Endothelial cell of hepatic sinusoid (primary cell): ENCODE data around the gene GRID1.

Experiments
- in situ Hi-C: cut with HindIII; loops from 2 replicates; pipeline ENCODE4 v1.10.0; 2017; ENCODE audit warnings: low sequenced_read_pairs

GRID1 gene

DNA sequence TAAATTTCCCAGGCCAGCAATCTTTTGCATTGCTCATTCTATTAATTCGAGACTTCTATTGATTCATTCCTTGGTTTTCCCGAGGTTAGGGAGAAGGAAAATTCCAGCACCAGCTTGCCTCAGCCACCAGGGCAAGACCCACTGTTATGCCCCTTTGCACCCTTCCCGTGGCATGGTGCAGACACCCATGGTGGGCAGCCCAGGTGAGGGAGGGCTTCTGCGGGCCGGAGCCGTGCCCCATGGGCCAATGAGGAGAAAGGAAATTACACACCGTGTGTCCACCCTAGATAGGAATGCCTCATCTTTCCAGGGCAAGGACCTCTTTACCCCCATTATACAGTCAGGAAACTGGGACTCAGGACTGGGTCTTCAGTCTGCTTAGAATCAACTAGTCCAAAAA lies 4.5 kb upstream of the GRID1 start:
- in situ Hi-C loops: no loop called here

DNA sequence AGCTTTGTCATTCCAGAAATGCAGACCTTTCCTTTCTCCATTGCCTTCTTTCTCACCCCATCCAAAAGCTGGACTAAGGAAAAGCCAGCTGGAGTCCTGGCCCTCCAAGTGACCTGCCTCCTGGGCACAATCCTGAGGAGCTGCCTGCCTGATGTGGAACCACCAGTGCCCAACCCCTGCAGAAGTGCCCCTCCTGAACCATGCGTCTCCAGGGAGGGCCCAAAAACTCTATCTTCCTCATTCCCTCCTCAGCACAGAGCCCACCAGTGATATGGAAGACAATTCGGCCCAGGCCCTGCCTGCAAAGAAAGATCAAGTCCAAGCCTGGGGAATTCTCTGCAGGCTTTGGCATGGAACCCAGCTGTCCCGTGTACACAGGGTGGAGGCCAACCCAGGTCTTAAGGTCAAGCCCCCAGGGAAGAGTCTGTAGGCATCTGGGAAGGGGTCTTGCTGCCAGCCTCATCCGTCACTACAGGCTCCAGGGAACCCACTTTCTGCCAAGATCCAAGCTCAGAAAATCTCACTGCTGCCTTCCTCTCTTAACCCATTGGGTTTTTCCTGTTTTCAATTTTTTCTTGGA lies 3.5 kb upstream of the GRID1 start:
- in situ Hi-C loops: no loop called here

DNA sequence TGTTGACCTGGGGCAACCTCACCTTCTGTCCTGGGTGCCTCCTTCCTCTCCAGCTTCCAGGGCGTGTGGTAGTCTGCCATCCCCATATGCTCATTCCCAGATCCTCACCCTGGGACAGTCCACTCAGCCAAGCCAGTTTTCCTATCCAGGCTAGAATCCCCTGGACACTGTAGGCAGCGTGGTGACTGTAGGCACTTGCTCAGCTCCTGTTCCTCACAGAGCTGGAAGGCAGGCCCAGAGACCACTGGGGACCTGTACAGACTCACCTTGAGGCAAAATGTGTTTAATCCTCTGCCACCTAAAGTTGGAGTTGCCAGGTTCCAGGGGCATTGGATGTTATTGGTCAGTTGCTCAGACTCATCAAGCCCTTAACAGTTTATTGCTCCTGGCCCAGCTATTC lies 2.4 kb upstream of the GRID1 start:
- in situ Hi-C loops: no loop called here

DNA sequence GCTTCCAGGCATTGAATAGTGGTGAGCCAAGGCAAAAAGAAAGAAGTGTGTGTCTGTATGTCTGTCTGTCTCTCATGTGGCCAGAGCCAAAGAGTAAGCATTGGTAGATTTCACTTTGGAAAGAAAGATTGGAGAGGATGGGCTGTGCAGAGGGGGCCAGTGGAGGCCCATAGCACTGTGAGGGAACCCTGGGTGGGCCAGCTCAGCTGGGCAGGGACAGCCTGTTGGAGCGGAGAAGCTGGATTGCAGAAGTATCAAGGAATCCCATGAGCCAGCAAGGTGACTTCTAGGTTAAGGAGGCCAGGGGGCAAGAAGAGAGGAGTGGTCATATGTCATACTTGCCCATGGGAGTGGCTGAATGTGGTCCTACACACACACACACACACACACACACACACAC lies 1.5 kb upstream of the GRID1 start:
- in situ Hi-C loops: no loop called here

DNA sequence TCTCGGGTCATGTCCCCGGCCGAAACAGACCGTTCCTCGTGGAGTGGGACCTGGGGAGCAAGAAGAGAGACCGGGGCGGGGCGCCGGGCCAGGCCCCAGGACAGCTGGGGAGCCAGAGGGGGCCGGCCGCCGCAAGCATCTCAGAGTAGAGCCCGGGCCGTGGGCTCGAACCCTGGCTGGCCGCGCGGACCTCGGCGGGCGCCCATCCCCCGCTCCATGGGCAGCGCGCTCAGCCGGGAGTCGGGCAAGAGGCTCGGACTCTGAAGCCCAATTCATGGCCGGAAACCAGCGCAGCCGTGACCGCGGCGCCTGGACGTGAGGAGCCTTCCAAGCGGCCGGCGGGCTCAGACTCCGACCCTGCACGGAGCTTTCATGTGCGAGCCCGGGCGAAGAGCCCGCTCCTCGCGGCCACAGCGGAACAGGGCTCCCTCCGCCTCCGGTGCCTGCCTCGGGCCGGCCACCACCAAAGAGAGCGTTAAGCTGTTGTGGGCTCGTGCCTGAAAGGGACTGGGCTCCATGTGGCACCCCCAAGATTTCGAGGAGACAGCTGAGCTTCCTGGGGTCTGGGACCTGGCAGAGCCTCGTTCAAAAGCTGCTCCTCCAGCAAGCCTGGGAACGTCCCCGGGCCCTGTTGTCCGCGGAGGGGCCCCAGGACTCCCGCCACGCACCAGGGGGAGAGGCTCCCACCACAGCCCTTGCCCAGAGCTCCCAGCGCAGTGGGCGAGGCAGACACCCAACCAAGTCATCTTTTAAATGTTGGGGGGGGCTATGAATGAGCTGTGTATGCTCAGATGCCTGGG lies 757 bp upstream of the GRID1 start:
- in situ Hi-C loops: no loop called here

DNA sequence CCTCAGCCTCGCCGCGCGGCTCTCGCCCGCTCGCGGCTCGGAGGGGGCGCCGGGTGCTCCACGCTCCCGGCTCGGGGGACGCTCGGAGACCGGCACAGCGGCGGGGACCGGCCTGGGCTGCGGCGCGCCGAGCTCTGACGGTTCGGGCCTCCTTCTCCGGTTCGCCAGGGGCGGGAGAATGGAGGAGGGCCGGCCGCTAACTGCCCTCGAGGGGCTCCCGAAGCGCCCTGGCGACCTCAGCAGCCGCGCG lies 232 bp upstream of the GRID1 start:
- in situ Hi-C loops: no loop called here

DNA sequence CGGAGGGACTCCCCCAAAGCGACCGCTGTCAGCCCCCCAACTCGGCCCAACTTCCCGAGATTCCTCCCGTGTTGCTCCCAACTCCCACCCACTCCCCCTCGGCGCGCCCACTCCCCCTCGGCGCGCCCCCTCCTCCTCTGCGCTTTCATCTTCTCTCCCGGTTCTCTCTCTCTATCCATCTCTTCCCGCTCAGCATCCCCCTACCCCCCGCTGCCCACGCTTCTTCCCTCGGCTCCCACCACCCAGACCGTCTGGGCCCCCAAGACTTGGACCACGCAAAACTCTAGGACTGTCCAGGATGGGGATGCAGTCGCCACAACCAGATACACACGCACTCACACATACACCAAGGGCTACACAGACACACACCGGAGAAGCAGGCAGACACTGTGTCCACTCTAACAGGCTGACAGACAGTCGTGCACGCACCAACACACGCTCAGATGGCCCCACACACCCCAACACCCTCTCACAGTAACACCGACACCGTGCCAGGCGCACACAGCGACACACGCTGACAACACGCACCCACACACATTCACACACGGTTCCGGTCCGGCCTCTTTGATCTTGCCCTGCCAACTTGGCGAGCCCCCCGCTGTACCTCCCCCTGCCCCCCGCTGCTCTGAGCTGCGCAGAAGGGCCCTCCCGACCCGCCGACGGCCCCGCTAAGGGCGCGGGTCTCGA lies 1.1 kb downstream of the GRID1 start:
- in situ Hi-C loops: no loop called here

DNA sequence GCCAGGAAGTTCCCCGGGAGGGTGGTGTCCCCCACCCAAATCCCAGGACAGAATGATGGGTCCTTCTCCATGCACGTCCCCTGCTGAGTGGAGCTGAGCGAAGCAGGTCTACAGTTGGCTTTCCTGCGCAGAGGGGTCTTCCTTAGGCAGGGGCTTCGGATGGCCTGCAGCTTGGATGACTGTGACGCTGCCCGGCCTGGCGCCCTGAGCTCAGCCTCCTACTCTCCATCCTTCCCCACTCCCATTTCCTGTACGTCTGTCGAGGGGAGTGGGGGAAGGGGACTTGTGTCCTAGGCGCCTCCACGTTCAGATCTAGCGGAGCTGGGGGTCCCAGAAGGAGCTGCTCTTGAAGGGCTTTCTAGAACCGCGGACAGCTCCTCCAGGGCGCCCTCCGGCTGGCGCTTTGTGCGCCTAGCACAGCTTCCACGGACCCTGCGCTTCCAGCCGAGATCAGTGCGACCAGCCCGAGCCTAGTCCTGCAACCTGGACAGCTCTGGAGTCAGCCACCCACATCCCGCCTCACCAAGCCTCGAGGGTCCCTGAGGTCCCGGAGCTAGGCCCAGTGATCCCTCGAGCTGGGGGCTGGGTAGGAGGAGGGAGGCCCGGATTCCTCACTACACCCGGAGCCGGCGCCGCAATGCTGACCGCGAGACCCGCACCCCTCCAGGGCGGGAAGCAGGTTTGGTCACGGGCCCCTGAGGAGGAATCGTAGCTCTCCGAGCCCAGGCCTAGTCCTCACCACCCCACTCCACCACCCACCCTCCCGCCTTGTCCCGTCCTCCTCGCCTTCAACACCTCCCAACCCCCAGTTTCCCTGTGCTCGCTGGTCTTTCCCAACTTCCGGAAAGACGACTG lies 1.9 kb downstream of the GRID1 start:
- in situ Hi-C loops: no loop called here

DNA sequence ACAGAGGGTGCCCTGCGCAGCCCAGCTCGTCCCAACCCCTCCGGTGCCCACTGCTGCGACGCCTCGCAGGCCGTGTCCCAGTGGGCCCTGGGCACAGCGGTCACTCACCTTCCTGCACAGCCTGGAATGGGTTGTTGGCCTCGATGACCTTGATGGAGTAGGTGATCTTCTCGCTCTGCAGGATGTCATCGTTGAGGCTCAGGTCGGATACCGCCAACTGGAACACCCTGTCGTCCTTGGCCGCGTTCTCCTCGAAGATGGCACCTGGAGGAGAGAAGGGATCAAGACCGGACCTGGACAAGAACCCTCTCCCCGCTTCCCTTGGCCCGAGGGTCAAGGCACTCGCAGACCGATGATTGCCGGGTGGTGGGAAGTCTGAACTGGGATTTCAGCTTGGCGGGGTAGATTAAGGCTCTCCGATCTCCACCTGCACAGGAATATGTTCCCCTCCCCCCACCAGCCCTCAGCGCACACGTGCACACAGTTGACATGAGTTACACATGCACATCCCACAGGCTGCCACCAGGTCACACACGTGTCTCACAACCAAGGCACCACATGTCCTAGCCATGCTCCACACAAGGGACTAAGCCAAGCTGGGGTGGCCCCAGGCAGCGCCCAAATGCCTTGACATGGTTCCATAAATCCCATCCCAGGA lies 2.6 kb downstream of the GRID1 start:
- in situ Hi-C loops: no loop called here

DNA sequence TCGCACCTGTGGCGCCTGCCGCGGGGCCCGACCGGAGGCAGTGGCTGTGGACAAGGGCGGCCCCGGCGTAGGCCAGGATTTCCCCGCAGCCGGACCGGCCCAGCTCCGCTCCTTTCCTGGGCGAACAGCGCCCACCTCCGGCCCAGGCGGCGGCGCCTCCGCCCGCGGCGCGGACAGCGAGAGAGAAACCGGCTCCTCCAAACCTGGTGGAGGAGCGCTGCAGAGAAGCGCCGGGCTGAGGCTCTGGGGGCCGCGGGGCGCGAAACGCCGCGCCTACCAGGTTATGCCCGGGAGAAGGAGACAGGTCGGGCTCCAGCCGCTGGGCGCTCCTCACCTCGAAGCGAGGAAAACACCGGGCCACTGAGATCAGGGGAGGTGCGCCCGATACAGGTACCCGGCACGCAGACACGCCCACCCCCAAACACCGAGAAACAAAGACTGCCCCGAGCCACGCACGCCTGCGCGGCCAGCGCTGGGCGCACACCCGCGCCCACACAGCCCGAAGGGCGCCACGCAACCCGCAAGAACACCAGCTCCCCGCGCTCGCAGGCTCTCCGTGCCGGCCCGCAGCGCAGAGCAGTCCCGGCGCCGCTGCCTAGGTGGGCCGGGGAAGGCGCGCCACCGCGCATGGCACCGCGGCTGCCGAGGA lies 3.3 kb downstream of the GRID1 start:
- in situ Hi-C loops: no loop called here

DNA sequence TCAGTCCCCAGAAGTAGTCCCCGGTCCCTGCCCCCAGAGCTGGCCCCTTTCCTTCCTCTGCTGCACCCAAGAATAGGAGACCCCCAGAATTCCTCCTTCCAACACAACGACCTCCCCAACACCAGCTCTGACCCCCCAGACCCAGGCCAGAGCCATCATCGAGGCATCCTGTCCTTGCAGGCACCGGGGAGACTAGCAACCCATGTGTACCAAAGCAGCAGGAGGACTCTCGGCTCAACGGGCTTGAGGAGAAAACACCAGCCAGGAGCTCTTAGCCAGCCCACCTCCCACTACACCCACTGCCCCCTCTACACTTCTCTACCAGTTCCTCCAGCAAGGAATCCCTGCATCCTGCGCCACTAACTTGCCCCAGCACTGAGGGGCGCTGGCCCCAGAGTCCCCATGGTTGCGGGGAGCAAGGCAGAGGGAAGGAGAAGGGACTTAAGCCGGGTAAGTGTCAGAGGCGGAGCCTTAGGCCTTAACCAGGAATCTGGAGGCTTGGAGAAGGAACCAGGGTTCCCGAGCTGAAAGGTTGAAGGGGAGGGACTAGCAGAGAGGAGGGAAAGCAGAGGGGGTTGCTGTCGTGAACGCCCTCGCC lies 3.9 kb downstream of the GRID1 start:
- in situ Hi-C loops: no loop called here

DNA sequence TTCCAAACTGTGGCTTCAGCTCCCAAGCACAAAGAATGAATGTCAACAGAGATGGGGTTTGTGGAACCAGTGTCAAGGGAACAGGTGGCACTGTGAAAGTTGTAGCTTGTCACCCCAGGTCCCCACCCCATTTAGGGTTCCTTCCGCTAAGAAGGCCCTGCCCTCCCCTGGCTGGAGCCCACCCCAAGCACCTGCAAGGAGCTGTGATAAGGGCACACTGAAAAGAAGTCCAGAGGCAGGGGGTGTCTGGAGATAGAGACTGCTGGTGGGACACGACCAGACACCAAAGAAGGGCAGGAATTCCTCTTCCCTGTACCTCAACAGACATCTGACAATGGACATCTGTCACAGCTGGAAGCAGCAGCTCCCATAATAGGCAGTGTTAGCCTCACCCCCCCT lies 4.5 kb downstream of the GRID1 start:
- in situ Hi-C loops: no loop called here

DNA sequence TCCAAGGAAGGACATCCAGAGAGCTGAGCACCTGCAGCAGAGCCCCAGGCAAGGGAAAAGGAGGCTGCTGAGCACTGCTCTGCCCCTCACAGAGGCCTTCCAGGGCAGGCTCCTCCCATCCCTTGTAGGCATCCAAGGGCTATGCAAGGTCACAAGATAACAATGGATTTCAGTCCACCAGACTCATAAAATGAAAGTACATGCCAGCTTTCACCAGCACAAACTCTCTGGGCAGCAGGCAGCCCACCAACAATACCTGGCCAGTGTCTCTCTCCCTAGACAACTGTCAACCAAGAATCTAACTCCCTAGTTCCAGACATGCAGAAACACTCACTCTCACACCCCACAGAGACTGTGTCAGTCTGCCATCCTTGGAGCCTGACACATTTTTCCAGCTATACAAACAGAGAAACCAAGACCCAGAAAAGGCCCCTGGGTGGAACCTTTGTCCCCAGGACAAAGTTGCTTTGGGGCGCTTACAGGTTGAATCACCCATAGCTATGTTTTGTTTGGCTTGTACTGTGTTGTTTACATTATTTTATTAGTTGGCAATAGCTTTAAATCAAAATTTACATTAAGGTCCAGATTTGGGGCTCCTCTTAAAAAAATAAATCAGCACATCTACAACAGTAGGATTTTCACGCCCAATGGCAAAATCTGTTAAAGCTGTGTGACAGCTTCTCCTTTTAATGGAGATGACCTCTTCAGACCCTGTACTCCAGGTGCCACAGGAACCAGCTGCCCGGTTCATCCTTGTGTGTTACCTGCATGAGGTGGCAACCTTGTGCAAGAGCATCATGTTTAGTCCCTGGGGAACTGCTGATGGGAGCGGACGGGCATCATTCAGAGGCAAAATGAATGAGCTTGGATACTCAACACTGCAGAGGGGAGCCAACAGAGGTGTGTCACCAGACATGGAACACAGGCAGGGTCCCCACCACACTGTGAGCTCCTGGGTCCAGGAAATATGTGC lies 5.2 kb downstream of the GRID1 start:
- in situ Hi-C loops: no loop called here

DNA sequence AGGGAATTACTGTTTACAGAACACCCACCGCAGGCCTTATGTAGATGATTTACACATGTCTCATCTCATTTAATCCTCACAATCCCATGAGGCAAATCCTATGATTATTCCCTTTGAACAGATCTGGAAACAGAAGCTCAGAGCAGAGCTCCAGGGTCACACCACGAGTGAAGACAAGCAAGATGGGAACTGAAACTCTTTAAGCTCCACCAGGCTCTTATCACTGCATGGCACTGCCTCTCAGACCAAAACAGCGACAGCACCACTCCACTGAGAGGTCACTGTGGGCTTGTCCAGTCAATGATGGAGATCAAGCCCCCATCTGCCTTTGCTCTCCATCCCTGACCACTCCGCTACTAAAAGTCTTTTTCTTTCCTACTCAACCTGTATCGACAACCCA lies 5.9 kb downstream of the GRID1 start:
- in situ Hi-C loops: no loop called here

DNA sequence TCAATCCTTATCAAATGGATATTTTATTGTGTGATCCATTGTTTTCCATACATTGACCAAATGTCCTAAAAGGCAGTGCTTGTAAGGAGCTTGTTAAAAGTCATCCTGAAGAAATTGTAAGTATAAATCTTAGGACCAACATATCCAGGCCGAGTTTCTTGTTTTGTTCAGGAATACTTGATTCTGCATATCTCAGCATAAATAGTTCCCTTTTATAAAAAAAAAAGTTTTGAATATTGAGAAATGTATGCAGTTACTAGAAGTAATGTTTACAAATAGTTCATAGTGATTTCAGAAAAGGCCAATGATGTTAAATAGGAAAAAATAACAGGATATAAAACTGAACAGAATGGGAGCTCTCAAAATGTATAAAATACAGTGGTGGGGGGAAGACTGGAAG lies 6.6 kb downstream of the GRID1 start:
- in situ Hi-C loops: no loop called here

DNA sequence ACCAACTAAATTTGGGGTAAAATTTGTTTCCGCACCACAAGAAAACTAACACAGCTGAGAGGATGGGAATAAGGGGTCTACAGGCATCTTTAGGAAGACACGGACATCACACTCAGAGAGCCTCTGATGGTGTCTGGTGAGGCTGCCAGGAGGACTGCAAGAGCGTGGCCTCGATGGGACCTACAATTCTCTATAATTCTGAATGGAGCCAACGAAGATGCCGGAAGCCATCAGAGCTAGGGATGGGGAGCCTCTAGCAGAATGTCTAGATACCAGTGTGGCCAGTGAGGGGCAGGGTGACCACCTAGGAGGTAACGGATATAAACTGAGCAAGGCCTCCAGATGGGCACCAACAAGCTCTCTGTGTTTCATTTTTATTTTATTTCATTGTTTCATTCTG lies 7.5 kb downstream of the GRID1 start:
- in situ Hi-C loops: no loop called here

DNA sequence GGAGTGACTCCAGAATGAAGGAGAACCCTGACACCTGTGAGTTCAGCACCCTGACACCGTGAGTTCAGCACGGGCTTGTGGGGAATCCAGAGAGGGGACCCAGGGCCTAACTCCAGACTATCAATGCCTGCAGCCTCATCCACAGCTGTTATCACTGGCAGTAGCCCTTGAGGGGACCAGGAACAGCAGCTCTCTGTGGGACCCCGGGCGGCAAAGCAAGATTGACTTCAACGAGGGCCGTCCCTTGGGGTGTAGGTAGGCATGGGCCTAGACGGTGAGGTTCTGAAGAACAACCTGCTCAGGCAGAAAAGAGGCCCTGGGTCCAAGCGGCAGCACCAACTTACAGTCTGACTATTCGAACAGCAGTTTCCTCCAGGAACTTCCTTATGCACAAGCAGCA lies 8.9 kb downstream of the GRID1 start:
- in situ Hi-C loops: no loop called here

DNA sequence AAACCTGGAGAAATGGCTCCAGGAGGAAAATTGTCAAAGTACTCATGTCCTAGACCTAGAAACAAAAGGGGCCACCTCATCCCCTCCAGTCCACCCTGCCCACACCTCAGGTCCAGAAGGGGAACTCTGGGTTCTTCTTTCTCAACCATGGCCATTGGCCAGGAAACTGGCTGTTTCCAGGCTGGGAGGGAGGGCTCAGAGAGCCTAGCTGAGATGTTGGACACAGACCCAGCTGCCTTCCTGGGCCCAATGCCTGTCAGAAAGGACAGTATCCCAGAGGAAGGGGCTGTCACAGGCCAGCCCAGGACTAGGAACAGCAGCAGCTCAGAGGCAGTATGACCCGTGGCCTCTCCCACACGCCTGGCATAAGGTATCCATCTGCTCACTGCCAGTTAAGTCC lies 9.6 kb downstream of the GRID1 start:
- in situ Hi-C loops: no loop called here

DNA sequence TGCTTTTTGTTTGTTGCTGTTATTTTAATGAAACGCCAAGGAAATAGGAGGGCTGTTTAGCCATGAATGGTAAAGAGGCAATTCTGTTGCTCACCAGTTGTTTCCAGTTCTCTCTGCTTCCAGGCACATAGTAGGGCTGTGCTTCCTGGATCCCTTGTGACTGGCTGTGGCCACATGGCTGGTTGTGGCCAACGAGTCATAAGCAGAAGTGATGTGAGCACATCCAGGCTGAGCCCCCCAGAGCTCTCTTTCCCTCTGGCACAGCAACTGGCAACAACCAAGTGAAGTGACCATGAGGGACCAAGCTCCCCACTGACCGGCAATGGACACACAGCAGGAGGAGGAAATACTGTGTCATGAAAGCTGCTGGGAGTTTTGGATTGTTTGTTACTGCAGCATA lies 10.3 kb downstream of the GRID1 start:
- in situ Hi-C loops: no loop called here
